ENCODE measurements around the gene MARCHF3. TPM values are rescaled to one million over a fixed set of nuclear protein-coding genes. Genes with fewer than 3 reads are reported as not detected.
A peak's percentile ranks its signal among the peaks of the same experiment; 100 is the strongest.
"Not testable (repeated sequence)": the region's sequence is repeated elsewhere in the genome, so short reads cannot be mapped to it uniquely, and the experiment has no call there.

The MARCHF3 gene
- total RNA-seq, 4 donors from 2014 or later, result 1.9 to 5.3 (median 2.5) TPM

- no peaks in the 10 kb centered on the region for H3K36me3 ChIP-seq
- TF ChIP-seq, protein P1, sequence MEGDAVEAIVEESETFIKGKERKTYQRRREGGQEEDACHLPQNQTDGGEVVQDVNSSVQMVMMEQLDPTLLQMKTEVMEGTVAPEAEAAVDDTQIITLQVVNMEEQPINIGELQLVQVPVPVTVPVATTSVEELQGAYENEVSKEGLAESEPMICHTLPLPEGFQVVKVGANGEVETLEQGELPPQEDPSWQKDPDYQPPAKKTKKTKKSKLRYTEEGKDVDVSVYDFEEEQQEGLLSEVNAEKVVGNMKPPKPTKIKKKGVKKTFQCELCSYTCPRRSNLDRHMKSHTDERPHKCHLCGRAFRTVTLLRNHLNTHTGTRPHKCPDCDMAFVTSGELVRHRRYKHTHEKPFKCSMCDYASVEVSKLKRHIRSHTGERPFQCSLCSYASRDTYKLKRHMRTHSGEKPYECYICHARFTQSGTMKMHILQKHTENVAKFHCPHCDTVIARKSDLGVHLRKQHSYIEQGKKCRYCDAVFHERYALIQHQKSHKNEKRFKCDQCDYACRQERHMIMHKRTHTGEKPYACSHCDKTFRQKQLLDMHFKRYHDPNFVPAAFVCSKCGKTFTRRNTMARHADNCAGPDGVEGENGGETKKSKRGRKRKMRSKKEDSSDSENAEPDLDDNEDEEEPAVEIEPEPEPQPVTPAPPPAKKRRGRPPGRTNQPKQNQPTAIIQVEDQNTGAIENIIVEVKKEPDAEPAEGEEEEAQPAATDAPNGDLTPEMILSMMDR (IDR thresholded peaks at IDR 0.05), result no peak
- TF ChIP-seq POLR2A (IDR thresholded peaks at IDR 0.05), result no peak
- 79 to 80% methylated on average over 10 to 11 of the region's 13 CpGs for WGBS, 2 donors
- peaks cover 0 to 3% (median 0%) of the 10 kb centered on the region in 3 donors for H3K4me1 ChIP-seq
- intact Hi-C loops (cut with DNase I), result no loop called here
- no peak overlapping the region for H3K27ac ChIP-seq
- H3K4me3 ChIP-seq, result no peak overlapping the region
- H3K27me3 ChIP-seq, result no peaks in the 10 kb centered on the region
- H3K9me3 ChIP-seq, result no peaks in the 10 kb centered on the region
- DNase-seq, result no peak
Measured at GRCh38 chr5:126857472-126858410, 172.6 kb downstream of the MARCHF3 start.

GRCh38 chr5:126855266-126855665, 175.1 kb downstream of the MARCHF3 start:
- intact Hi-C loops (cut with DNase I), result no loop called here
- H3K4me1 ChIP-seq, result peaks cover 0 to 18% (median 0%) of the 10 kb centered on the region in 3 donors
- no peaks in the 10 kb centered on the region for H3K36me3 ChIP-seq
- WGBS, 2 donors, result 67 to 80% methylated on average over 8 of the region's 8 CpGs
- H3K9me3 ChIP-seq, result no peaks in the 10 kb centered on the region
- TF ChIP-seq, protein P1 (IDR thresholded peaks at IDR 0.05), result no peak
- TF ChIP-seq POLR2A (IDR thresholded peaks at IDR 0.05), result no peak
- H3K27me3 ChIP-seq, result no peaks in the 10 kb centered on the region
- no peak for DNase-seq
- no peak overlapping the region for H3K4me3 ChIP-seq
- no peak overlapping the region for H3K27ac ChIP-seq

- TF ChIP-seq POLR2A (IDR thresholded peaks at IDR 0.05), result no peak
- TF ChIP-seq, protein P1 (IDR thresholded peaks at IDR 0.05), result no peak
- Histone ChIP-seq H3K4me3 (no peak overlapping the region), H3K9me3 (no peaks in the 10 kb centered on the region), H3K4me1 (peaks cover 0 to 20% (median 0%) of the 10 kb centered on the region in 3 donors), H3K27ac (no peak overlapping the region), H3K36me3 (no peaks in the 10 kb centered on the region), H3K27me3 (no peaks in the 10 kb centered on the region)
- no peak for DNase-seq
- intact Hi-C loops (cut with DNase I), result no loop called here
- WGBS, 2 donors, result 94 to 98% methylated on average over 9 to 10 of the region's 35 CpGs
Measured at GRCh38 chr5:126854526-126855110, 175.7 kb downstream of the MARCHF3 start.

DNA sequence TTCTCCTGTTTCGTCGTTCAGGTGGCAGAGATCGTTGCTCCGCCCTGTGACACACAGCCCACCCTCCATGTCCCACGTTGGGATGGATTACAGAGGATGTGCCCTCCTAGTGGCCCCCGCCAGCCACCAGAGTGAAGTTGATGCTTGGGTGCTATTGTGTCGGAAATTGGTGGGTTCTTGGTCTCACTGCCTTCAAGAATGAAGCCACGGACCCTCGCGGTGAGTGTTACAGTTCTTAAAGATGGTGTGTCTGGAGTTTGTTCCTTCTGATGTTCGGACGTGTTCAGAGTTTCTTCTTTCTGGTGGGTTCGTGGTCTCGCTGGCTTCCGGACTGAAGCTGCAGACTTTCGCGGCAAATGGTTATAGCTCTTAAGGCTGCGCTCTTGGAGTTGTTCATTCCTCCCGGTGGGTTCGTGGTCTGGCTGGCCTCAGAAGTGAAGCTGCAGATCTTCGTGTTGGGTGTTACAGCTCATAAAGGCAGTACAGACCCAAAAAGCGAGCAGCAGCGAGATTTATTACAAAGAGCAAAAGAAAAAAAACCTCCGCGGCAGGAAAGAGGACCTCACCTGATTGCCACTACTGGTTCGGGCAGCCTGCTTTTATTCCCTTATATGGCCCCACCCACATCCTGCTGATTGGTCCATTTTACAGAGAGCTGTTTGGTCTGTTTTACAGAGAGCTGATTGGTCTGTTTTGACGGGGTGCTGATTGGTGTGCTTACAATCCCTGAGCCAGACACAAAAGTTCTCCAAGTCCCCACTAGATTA, 176.6 kb downstream of the MARCHF3 start:
- H3K27me3 ChIP-seq; H3K9me3 ChIP-seq; H3K4me3 ChIP-seq; H3K36me3 ChIP-seq; intact Hi-C loops (cut with DNase I); DNase-seq: not testable (repeated sequence)
- Histone ChIP-seq H3K27ac (peak overlapping the region in 1 of 4 donors; percentile 54), H3K4me1 (peaks cover 0 to 26% (median 0%) of the 10 kb centered on the region in 3 donors)
- WGBS, 2 donors, result 88 to 92% methylated on average over 23 to 27 of the region's 27 CpGs

- 55 to 57% methylated on average over 6 to 7 of the region's 7 CpGs for WGBS, 2 donors
- Histone ChIP-seq H3K36me3 (no peaks in the 10 kb centered on the region), H3K27me3 (no peaks in the 10 kb centered on the region), H3K4me1 (peaks cover 0 to 32% (median 0%) of the 10 kb centered on the region in 3 donors), H3K4me3 (no peak overlapping the region), H3K27ac (peak overlapping the region in 3 of 4 donors; percentile 23 to 80 (median 54)), H3K9me3 (no peaks in the 10 kb centered on the region)
- intact Hi-C loops (cut with DNase I), result no loop called here
- TF ChIP-seq, protein P1 (IDR thresholded peaks at IDR 0.05), result no peak
- TF ChIP-seq POLR2A (IDR thresholded peaks at IDR 0.05), result no peak
- DNase-seq, result no peak
Measured at GRCh38 chr5:126852841-126853271, 177.5 kb downstream of the MARCHF3 start.
